GM21619 (cell line): ENCODE results near the gene CXCR3.
"Not testable (repeated sequence)": the region's sequence is repeated elsewhere in the genome, so short reads cannot be mapped to it uniquely, and the experiment has no call there.

ENCODE experiments used
- ATAC-seq: cut with Tn5 transposase; IDR thresholded peaks from one replicate; pipeline ENCODE4 v1.9.1; 2021; ENCODE audit not compliant: unreplicated experiment

Gene CXCR3

GRCh38 chrX:71618303-71618721, at the start of gene CXCR3:
Gene CXCR3, minus strand, starts transcription at chrX:71618511. Its CDS starts 62 bp downstream, at chrX:71618449.
- ATAC-seq = peak; percentile 50

- no peak for ATAC-seq
These were observed 49.3 kb upstream of the CXCR3 start, which contains the start of gene LOC101059915 for GRCh38 chrX:71667328-71668247. Gene LOC101059915, plus strand, starts transcription at chrX:71667546.

DNA sequence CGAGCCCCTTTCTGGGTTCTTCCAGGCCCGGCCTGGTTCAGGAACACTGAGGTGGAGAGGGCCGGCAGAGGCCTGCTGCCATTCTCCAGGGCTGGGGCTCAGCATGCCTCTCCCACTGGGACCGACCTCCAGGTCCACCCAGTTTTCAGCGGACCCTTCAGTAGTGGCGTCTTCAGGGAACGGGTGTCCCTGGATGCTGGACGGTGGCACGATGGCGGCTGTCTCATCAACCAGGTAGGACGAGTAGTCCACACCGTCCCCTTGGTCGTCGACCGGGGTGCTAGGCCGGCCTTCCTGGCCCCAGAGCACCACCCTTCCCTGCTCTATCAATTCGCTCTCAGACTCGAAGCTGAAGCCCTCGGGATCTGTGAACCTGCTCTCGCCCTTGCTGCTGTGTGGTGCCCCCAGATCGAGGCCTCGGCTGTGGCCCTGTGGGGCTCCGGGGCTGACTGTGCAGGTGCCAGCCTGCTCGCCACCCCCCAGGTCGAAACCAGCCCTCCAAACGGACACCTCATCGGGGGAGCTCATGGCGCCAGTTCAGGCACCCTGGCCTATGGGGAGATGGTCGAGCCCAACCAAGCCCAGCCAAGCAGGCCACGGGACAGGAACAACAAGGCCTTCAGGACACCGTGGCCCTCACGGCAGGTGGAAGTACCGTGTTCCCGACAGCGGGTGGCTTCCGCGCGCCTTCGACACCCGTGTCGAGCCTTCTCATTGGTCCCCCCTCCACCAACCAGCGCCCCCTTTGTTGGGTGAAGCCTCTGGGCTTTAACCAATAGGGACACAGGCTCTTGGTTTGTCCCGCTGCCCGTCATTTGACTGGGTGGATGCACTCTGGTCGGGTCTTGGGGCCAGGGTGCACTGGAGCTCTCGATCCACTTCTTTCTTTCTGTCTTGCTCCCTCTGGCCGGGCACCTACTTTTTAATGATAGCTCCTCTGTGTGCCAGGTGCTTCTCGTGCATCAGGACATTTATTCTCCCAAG, 48.2 kb upstream of the CXCR3 start:
- no peak for ATAC-seq

DNA sequence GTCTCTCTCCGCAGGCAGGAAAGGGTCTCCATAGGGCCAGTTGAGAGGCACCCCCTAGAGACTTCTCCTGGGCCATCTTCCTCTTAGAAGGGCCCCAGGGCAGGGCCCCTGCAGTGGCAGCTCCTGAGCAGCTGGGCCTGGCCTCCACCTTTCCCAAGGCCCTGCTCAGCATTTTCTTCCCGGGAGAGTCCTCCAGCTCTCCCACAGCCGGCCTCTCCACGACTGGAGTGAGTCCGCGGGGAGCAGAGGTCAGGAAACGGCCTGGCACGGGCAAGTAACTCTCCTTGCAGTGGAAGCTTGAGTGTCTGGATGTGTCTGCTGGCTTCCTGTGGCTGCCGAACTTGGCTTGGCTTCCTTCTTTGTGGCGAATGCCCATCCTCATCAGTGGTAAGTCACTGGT, 47.4 kb upstream of the CXCR3 start:
- no peak for ATAC-seq

- ATAC-seq = no peak
These were observed 46.7 kb upstream of the CXCR3 start for GRCh38 chrX:71664889-71665491.

GRCh38 chrX:71664202-71664601, 45.9 kb upstream of the CXCR3 start:
- not testable (repeated sequence) for ATAC-seq

DNA sequence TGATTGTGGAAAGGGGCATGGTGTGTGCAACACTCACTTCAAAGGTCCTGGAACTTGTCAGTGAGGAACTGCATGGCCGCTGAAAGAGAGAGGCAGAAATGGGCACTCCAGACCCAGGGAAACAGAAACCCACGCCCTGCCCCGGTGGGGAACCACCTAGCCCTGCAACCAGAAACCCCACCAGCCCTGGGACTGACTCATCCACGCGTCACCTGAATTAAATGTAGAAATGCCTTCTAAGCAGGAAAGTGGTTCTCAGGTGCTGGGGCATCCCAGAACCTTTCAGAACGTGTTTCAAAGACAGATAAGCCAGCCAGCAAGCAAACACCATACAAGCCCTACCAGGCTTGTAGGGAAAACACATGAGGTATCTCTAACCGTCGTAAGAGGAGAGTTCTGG, 44.9 kb upstream of the CXCR3 start:
- not testable (repeated sequence) for ATAC-seq

GRCh38 chrX:71662654-71663053, 44.3 kb upstream of the CXCR3 start:
- ATAC-seq = not testable (repeated sequence)

- no peak for ATAC-seq
These were observed 43.6 kb upstream of the CXCR3 start for GRCh38 chrX:71661919-71662318.

DNA sequence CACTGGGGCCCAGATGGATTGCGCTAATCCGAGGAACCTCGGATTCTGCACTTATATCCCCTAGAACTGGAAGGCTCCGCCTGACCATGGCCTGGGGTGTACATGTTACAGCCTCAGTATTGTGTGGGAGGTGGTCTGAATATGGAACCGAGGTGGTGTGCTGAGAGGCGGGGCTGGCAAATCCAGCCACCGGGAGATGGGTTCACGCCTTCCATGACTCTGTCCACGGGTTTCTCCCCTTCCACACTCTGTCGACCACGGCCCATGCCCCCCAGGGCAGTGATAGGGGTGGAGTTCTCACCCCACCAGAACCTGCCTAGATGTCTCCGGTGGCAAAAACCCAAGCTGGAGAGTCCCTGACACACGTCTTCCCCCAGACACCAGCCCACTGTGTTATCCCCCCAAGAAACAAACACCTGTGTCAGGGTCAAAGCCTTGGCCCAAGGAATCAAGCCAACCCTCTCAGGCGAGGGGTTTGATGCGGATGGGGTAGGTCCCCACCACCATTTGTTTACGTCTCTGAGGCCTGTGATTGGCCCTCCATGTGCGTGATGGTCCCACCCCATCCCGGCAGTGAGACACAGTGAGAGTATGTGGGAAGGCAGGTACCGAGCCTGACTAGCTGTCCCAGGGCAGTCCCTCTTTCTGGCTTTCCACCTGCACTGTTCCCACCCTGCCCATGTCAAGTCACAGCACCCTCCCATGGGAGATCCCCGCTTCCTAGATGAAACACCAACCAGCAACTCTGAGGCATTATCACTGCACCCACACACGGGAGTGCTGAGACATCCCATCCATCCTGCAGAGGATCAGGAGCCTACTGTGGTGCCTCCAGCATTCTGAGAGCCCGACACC, 42.5 kb upstream of the CXCR3 start:
- ATAC-seq = no peak

GRCh38 chrX:71659959-71660358, 41.6 kb upstream of the CXCR3 start:
- no peak for ATAC-seq

GRCh38 chrX:71659342-71659741, 41.0 kb upstream of the CXCR3 start:
- ATAC-seq = no peak

- ATAC-seq = no peak
These were observed 39.0 kb upstream of the CXCR3 start for GRCh38 chrX:71657267-71657666.

- no peak for ATAC-seq
These were observed 35.0 kb upstream of the CXCR3 start for GRCh38 chrX:71653344-71653743.

DNA sequence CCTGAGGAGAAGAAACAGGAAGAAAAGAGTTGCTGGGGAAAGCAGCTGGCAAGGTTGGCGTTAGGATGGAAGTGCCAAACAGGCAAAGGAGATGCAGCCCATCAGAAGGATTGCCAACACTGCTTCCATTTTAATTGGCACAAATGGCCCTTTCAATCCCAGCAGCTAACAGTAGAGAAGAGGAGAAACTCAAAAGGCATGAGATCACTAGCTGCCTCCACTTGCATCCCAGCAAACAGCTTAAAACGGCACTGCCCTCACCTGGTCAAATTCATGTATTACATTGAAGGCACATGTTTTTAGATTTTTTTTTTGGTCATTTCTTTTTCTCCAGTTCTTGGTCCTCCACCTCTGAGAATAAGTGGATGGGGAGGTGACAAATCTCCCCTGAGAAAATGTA, 34.1 kb upstream of the CXCR3 start:
- ATAC-seq = no peak

GRCh38 chrX:71650333-71650969, 32.1 kb upstream of the CXCR3 start:
- peak; percentile 92 for ATAC-seq

- not testable (repeated sequence) for ATAC-seq
These were observed 26.1 kb upstream of the CXCR3 start for GRCh38 chrX:71644406-71644805.

- ATAC-seq = no peak
These were observed 21.7 kb upstream of the CXCR3 start for GRCh38 chrX:71640002-71640401.

DNA sequence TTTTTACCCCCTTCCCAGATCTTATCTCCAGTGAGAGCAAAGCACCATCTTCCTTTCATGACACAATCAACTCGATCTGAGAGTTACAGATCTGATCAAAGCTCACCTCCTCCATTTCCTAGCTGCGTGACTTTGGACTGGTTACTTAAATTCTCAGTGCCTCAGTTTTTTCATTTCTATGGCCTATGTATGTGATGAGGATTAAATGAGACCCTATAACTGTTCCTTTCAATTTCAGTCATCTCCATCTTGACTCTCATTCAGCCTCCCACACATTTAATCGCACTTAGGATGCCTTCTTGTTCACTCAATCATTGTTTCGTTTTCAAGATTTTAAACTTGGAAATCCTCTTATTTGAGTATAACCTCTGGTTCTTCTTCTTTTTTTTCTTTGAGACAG, 20.1 kb upstream of the CXCR3 start:
- no peak for ATAC-seq

- ATAC-seq = peak; percentile 48
These were observed 19.5 kb upstream of the CXCR3 start for GRCh38 chrX:71637848-71638247.
